Measurements from ENCODE around the gene CEACAM19. TPM values are rescaled to one million over a fixed set of nuclear protein-coding genes. Genes with fewer than 3 reads are reported as not detected.
"Not testable (repeated sequence)": the region's sequence is repeated elsewhere in the genome, so short reads cannot be mapped to it uniquely, and the experiment has no call there.

The CEACAM19 gene
- 0.68 and 0.75 TPM in 2 replicates for total RNA-seq

GRCh38 chr19:44671400-44671799, at the start of gene CEACAM19:
Gene CEACAM19, plus strand, starts transcription at chr19:44671482. Its CDS starts 450 bp downstream, at chr19:44671932.
- intact Hi-C loops (cut with micrococcal nuclease) = no loop called here

DNA sequence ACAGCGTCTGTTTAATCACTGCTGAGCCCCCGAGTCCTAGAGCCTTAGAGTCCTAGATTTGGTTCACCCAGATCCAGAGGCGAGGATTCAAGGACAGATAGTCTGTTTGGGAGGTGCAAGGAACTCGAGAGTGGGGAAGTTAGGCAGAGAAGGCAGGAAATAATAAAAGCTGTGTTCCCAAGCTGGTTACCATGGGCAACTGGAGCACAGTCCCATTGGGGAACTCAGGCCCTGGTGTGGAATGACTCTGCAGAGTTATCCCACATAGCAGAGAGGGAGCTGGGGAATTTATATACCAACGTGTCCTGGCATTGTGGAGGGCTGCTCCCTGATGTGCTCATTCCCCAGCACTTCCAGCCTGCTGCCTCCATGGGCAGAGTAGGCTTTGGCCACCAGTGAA, 48.2 kb upstream of the CEACAM19 start:
- intact Hi-C loops (cut with micrococcal nuclease) = no loop called here

- intact Hi-C loops (cut with micrococcal nuclease) = no loop called here
Measured at GRCh38 chr19:44623626-44624025, 47.7 kb upstream of the CEACAM19 start.

- intact Hi-C loops (cut with micrococcal nuclease) = no loop called here
Measured at GRCh38 chr19:44624840-44625354, 46.4 kb upstream of the CEACAM19 start.

GRCh38 chr19:44625637-44626036, 45.6 kb upstream of the CEACAM19 start:
- intact Hi-C loops (cut with micrococcal nuclease) = not testable (repeated sequence)

DNA sequence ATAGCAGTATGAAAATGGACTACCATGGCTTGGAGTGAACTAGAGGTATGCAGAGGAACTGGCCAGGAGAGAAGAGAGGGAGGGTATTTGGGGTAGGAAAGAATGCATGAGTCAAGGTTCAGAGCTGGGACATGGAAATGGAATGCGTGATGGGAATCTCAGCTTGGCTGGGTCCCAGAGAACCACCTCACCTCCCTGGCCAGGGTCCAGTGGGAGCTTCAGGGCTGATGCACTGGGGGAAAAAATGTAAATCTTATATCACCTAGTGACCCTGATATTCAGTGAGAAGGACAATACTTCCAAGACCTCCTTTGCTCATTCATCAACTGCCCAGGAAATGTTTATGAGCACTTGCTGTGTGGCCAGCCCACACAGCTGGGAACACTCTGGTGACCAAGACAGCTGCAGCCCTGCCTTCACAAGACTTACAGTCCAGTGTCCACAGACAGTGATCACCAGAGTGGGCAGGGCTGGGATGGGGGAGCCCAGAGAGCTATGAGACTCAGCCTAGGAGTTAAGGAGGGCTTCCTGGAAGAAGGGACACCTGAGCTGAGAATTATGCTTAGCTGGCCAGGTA, 45.1 kb upstream of the CEACAM19 start:
- intact Hi-C loops (cut with micrococcal nuclease) = no loop called here

- intact Hi-C loops (cut with micrococcal nuclease) = no loop called here
Measured at GRCh38 chr19:44627631-44628030, 43.7 kb upstream of the CEACAM19 start.

GRCh38 chr19:44628793-44629192, 42.5 kb upstream of the CEACAM19 start:
- intact Hi-C loops (cut with micrococcal nuclease) = no loop called here

- intact Hi-C loops (cut with micrococcal nuclease) = not testable (repeated sequence)
Measured at GRCh38 chr19:44631611-44632010, 39.7 kb upstream of the CEACAM19 start.

- intact Hi-C loops (cut with micrococcal nuclease) = not testable (repeated sequence)
Measured at GRCh38 chr19:44634058-44634457, 37.2 kb upstream of the CEACAM19 start.

DNA sequence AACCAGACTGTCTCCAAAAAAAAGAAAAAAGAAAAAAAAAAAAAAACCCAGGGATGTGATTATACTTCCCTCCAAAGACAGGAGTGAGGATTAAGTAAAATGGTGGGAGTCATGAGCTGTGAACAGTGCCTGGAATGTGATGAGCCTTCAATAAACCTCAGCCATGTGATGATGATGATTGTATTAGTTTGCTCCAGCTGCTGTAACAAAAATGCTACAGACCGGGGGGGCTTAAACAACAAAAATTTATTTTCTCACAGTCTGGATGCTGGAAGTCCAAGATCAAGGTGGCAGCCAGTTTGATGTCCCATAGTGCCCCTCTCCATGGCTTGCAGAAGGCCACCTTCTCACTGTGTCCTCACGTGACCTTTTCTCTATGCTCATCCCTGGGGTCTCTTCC, 36.5 kb upstream of the CEACAM19 start:
- intact Hi-C loops (cut with micrococcal nuclease) = no loop called here

DNA sequence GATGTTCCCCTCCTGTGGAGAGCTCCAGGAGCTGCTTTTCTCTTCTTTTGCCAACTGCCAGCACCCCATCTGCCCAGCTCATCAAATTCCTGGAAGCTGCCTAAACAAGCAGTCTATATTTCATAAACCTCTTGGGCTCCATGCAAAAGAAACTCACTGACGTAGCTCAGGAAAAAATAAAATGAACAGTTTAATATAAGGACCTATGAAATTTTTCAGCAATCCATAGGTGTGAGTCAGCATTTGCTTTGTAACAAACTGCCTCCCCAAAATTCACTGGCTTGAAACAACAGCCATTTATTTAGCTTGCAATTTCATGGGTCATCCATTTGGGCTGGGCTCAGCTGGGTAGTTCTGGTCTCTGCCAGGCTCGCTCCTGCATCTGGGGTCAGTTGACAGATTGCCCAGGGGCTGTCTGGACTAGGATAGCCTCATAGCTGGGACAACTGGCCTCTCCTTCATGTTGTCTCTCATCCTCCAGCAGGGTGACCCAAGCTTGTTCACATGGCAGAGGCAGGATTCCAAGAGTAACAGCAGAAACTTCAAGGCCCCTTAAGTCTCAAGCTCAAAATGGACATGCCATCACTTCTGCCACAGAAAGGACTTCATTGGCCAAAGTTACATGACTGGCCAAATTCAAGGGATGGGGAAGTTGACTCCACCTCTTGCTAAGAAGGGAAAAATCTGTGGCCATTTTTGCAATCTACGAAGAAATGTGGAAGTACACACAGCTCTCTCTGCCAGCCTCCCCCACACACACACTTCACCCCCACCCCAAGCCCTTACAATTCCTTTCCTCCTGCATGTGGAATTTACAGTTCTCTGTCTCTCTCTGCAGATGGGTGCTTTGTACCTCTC, 35.5 kb upstream of the CEACAM19 start:
- intact Hi-C loops (cut with micrococcal nuclease) = no loop called here

GRCh38 chr19:44636439-44637389, 34.6 kb upstream of the CEACAM19 start:
- intact Hi-C loops (cut with micrococcal nuclease) = no loop called here

DNA sequence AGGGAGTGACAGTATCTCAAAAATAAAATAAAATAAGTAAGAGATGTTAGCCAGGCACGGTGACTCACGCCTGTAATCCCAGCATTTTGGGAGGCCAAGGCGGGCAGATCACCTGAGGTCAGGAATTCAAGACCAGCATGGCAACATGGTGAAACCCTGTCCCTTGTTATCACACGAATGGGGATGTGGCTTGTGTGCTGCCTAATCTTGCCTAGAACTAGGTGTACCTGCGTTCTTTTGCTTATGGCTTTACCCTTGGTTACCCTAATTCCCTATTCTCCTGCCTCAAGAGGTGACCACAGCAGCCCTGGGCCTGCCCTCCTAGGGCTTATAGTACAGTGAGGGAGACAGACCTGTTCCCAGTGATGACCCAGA, 33.9 kb upstream of the CEACAM19 start:
- intact Hi-C loops (cut with micrococcal nuclease) = no loop called here

DNA sequence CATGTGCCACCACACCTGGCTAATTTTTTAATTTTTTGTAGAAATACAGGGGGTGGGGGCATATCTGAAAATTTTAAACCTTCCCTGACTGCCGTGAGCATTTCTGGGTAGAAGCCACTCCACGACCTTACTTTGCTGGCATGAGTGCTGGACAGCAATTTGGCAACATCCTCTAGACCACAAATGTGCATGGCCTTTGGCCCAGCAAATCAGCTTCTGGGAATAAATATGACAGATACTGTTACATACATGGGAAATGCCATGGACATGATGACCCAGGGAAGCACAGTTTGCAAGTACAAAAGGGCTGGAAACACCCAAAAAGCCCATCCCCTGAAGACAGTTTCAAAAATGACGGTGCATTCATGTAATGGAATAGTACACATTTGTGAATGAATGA, 30.8 kb upstream of the CEACAM19 start:
- intact Hi-C loops (cut with micrococcal nuclease) = no loop called here

DNA sequence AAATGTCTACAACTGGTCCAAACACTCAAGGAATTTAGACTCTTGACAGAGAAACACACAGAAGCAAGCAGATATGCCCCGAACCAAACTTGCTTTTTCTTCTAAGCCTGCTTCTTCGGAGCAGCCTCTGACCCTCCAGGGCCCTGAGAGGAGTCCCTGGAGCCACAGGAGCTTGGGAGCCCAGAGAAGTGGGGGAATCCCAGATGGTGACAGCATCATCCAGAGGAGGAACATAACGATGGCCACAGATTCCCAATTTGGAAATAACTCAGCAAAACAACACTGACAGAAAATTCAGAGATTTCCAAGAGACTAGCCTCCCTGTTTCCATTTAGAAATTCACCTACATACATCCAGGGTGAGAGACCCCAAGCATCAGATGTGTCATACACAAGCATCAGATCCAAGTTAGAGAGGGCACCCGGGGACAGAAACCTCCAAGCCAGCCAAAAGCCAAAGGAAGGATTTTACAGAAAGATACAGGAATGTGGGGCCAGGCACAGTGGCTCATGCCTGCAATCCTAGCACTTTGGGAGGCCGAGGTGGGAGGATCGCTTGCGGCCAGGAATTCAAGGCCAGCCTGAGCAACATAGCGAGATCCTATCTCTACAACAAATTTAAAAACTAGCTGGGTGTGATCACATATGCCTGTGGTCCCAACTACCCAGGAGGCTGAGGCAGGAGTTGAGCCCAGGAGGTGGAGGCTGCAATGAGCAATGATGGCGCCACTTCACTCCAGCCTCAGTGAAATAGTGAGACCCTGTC, 29.6 kb upstream of the CEACAM19 start:
- intact Hi-C loops (cut with micrococcal nuclease) = no loop called here

- intact Hi-C loops (cut with micrococcal nuclease) = no loop called here
Measured at GRCh38 chr19:44642377-44642776, 28.9 kb upstream of the CEACAM19 start.

DNA sequence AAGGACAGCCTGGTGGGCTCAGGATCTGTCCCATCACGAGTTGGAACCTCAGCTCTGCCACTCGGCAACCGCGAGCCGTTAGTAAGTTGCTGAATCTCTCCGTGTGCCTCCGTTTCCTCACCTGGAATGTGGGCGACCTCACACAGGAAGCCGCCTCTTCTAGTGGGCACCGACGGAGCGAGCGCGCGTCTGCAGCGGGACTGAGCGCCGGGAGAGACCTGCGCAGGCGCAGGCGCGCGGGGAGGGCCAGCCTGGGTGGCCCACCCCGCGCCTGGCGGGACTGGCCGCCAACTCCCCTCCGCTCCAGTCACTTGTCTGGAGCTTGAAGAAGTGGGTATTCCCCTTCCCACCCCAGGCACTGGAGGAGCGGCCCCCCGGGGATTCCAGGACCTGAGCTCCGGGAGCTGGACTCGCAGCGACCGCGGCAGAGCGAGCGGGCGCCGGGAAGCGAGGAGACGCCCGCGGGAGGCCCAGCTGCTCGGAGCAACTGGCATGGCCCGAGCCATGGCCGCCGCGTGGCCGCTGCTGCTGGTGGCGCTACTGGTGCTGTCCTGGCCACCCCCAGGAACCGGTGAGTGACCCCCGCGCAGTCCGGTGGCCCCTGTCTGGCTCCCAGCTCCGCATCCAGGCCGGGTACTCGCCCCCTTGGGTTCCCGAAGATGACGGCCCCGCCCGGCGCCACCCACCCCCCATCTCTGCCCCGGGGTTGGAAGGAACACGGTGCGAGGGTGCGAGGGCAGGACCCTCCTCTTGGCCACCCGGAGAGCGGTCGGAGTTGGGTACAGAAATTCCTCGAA, 27.5 kb upstream of the CEACAM19 start, which contains the start of gene PVR:
Gene PVR (plus strand): TSS at position 306 of the 797 bp plus-strand sequence. CDS start 187 bp downstream, at position 493.
- intact Hi-C loops (cut with micrococcal nuclease) = no loop called here

DNA sequence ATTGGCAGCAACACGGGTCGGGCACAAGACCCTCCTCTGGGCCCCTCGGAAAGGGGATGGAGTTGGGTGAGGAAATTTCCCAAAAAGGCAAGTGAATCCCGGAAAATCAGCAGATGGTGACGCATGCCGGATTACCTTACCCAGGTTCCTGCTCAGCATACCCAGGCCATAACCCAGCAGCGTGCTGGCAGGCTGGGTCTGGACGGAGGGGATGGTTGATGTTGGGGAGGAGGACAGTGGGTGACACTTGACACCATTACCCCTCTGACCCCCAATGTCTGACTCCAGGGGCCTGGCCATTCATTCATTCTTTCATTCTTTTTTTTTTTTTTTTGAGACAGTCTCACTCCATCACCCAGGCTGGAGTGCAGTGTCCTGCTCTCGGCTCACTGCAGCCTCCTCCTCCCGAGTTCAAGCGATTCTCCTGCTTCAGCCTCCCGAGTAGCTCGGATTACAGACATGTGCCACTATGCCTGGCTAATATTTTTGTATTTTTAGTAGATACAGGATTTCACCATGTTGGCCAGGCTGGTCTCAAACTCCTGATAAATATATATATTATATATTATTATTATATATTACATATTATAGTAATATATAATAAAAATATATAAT, 26.8 kb upstream of the CEACAM19 start:
- intact Hi-C loops (cut with micrococcal nuclease) = no loop called here

Data from T-helper 2 cell treated with Interferon-gamma antibody and Interleukin-4, amounts not matched to agents 100 ng/mL and 5 ng/mL, for 36 hours (primary cell).